Activated T-cell treated with anti-CD3 and anti-CD28 coated beads, Interleukin-2, amount 50 U/mL, for 4 hours (primary cell): ENCODE results near the gene LRP1-AS. TPM values are rescaled to one million over a fixed set of nuclear protein-coding genes. Genes with fewer than 3 reads are reported as not detected.
A peak's percentile ranks its signal among the peaks of the same experiment; 100 is the strongest.
"Not testable (repeated sequence)": the region's sequence is repeated elsewhere in the genome, so short reads cannot be mapped to it uniquely, and the experiment has no call there.

Experiments used
- ATAC-seq, 2 donors: fragments of 200-7000 bp; cut with Tn5 transposase; one replicate each; pipeline ENCODE4 v1.10.0; 2021
- DNase-seq: peaks from one replicate; pipeline ENCODE4 v3.0.0-alpha.2; 2020
- H3K27me3 Mint-ChIP-seq: one replicate; pipeline ENCODE4 v1.8.0; 2021; ENCODE audit warnings: low read depth, mixed read lengths
- H3K36me3 Mint-ChIP-seq: one replicate; pipeline ENCODE4 v1.8.0; 2022; ENCODE audit warnings: mixed read lengths; ENCODE audit not compliant: insufficient read depth
- H3K4me1 Mint-ChIP-seq: one replicate; pipeline ENCODE4 v1.8.0; 2021; ENCODE audit warnings: low read depth, mixed read lengths
- H3K4me3 Mint-ChIP-seq: one replicate; pipeline ENCODE4 v1.8.0; 2021; ENCODE audit warnings: mild to moderate bottlenecking, moderate library complexity, mixed read lengths
- H3K9me3 Mint-ChIP-seq: one replicate; pipeline ENCODE4 v1.8.0; 2021; ENCODE audit warnings: mixed read lengths
- total RNA-seq, 3 donors: library from RNA; stranded (reverse); gene quantifications; one replicate each; pipeline ENCODE4 v1.2.1, GENCODE V29; 2021

Gene LRP1-AS
- total RNA-seq, 3 donors from 2014 or later: not detected

DNA sequence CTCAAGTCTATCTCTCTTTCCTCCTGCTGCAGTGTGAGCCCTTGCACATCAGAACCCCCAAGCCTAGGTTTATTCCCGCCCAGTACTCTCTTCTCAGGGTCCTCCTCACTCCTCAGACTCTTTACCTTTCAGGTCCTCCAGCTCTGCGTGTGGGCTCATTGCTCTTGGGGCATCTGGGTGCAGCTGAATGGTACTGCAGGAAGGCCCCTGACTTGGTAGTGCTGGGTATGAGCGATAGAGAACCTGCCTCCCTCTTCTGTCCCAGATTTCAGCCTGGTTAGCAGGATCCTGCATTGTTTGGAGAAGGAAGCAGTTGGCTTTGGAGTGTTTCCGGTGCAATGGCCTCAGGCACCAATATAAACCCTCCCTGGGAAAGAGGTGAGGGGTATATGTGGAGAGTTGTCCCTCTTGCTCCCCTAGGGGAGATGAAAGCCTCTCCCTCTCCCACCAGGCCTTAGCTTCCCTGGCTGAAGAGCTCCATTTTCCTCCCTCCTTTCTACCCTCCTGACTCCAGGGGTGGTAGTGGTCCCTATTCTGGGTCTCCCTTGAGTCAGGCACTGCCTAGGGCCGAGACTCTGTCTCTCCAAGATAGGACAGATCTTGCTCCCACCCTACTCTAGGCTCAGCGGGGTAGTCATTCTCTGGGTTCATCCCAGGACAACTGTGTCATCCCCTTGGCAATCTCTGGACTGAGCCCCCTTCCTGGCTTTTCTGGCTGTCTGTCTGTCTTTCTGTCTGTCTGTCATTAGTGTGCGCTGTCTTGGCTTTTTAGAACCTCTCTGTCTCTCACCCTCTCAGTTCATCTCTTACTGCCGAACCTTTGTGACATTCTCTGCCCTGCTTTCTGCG is 15.3 kb downstream of the LRP1-AS start:
- Mint-ChIP-seq H3K4me3 (no peak overlapping the region), H3K9me3 (no peaks in the 10 kb centered on the region), H3K4me1 (peaks cover 8% of the 10 kb centered on the region), H3K36me3 (no peaks in the 10 kb centered on the region), H3K27me3 (peaks cover 4% of the 10 kb centered on the region)
- ATAC-seq (no peak), DNase-seq (no peak)

GRCh38 chr12:57130941-57131340 is 16.5 kb downstream of the LRP1-AS start:
- peaks cover 9% of the 10 kb centered on the region for H3K4me1 Mint-ChIP-seq
- H3K36me3 Mint-ChIP-seq: no peaks in the 10 kb centered on the region
- ATAC-seq: no peak
- no peak overlapping the region for H3K4me3 Mint-ChIP-seq
- DNase-seq: no peak
- H3K9me3 Mint-ChIP-seq: no peaks in the 10 kb centered on the region
- H3K27me3 Mint-ChIP-seq: peaks cover 4% of the 10 kb centered on the region

GRCh38 chr12:57129889-57130288 is 17.5 kb downstream of the LRP1-AS start:
- ATAC-seq (no peak), DNase-seq (no peak)
- Mint-ChIP-seq H3K4me3 (peak overlapping the region; percentile 64), H3K36me3 (no peaks in the 10 kb centered on the region), H3K9me3 (no peaks in the 10 kb centered on the region), H3K27me3 (peaks cover 4% of the 10 kb centered on the region), H3K4me1 (peaks cover 9% of the 10 kb centered on the region)

DNA sequence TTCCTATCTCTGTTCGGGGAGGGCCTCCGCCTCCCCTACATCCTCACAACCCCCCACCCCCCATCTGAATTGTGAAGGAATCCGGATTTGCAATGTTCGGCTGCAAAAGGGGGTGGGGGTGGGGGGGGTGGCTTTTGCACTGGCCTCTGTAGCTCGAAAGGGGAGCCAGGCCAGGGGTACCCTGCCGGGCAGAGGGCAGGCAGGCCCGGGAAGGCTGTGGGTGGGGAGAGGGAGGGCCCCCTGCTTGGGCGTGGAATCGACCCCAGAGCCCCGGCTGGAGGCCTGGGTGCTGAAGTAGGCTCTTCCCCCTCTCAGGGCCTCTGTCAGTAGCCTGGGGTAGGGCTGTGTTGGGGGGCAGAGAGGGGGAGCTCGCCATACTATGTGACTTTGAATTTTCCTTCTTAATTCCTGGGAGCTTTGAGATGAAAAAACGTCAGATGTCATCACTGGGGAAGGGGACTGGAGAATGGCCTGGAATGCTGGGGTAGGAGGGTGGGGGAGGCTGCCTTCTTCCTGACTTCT is 18.0 kb downstream of the LRP1-AS start:
- Mint-ChIP-seq H3K36me3 (no peaks in the 10 kb centered on the region), H3K27me3 (peaks cover 4% of the 10 kb centered on the region), H3K4me3 (peak overlapping the region; percentile 64), H3K4me1 (peaks cover 9% of the 10 kb centered on the region), H3K9me3 (no peaks in the 10 kb centered on the region)
- no peak for ATAC-seq
- no peak for DNase-seq

- DNase-seq (no peak), ATAC-seq (peak; percentile 15 to 22)
- Mint-ChIP-seq H3K27me3 (peaks cover 4% of the 10 kb centered on the region), H3K4me1 (peaks cover 12% of the 10 kb centered on the region), H3K9me3 (no peaks in the 10 kb centered on the region), H3K36me3 (no peaks in the 10 kb centered on the region), H3K4me3 (peak overlapping the region; percentile 24)
Measured at GRCh38 chr12:57128519-57129247, 18.7 kb downstream of the LRP1-AS start.

DNA sequence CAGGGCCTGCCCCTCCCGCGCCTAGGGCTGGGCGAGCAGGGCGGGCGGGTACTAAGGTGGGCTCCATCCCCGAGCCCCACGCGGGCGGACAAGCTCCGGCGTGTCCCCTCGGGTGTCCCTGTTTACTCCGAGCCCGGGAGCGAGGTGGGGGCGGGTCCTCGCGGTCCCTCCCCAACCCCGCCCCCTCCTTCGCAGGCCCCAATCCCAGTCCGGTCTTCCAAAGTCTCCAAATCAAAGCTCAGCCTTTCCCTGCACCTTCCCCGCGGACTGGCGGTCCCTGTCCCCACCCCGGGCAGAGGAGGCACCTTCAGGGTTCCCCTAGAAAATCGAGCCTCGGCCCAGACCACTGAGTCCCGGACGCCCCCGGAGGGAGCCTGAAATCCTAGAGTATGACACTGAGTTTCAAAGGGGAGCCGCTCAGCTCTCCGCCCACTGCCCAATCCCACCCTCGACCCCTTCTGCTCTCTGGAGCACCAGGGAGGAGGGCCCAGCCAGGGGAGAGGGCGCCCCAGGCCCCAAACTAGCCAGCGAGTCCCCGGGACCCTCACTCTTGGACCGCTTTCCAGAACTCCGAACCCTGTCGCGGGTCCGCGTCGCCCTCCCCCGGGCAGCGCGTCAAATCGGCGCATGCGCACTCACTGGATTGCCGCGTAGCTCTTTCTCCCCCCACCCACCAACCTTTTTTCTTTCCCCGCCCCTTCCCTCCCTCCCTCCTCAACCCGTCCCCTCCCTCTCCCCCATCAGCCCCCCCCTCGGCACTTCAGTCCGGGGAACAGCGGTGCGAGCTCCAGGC is 19.5 kb downstream of the LRP1-AS start, which contains the start of gene LRP1:
Gene LRP1 (plus strand): TSS at position 758 of the 793 bp plus-strand sequence. CDS start 482 bp downstream, outside the sequence.
- ATAC-seq: peak; percentile 69 to 70
- Mint-ChIP-seq H3K9me3 (no peaks in the 10 kb centered on the region), H3K27me3 (peaks cover 4% of the 10 kb centered on the region)

DNA sequence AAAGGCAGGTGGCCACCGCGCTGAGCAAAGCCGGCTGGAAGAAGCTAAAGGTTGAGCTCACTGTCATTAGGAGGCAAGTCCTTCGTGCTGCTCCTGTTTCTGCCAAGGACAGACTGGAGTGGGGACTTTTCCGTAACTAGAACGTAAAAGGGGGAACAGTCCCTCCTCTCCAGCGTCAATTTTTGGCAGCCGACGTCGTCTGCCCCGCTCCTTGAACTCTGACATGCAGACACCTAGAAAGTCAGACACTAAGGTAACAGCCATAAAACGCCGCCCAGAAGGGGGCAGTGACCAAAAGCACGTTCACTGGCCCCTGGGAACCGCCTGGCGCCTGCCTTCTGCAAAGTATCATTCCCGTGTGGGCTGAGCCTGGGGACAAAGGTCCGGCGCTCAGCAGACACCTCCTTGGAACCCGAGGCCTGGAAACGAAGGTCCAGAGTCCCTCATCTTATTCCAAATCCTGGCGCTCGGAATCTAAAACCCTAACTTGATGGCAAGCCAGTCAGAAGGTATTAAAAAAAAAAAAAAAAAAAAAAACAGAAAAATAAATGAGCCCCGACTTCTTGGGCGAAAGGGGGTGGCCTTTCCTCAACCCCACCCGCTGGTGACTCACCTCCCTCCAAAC is 20.2 kb downstream of the LRP1-AS start:
- no peak for ATAC-seq
- Mint-ChIP-seq H3K4me1 (peaks cover 12% of the 10 kb centered on the region), H3K27me3 (peaks cover 4% of the 10 kb centered on the region), H3K36me3 (no peaks in the 10 kb centered on the region), H3K9me3 (no peaks in the 10 kb centered on the region), H3K4me3 (peak overlapping the region; percentile 85)
- DNase-seq: peak; percentile 71

More for the DNA sequence above, 19.5 kb downstream of the LRP1-AS start, which contains the start of gene LRP1:
- Mint-ChIP-seq H3K4me3 (peak within 1 kb of the TSS; percentile 85), H3K36me3 (no peaks in the 10 kb centered on the region), H3K4me1 (peaks cover 12% of the 10 kb centered on the region)
- peak; percentile 79 for DNase-seq

- ATAC-seq (no peak), DNase-seq (no peak)
- H3K9me3 Mint-ChIP-seq: no peaks in the 10 kb centered on the region
- H3K36me3 Mint-ChIP-seq: no peaks in the 10 kb centered on the region
- peaks cover 12% of the 10 kb centered on the region for H3K4me1 Mint-ChIP-seq
- peaks cover 4% of the 10 kb centered on the region for H3K27me3 Mint-ChIP-seq
- peak overlapping the region; percentile 21 for H3K4me3 Mint-ChIP-seq
Measured at GRCh38 chr12:57126561-57126960, 20.9 kb downstream of the LRP1-AS start.

DNA sequence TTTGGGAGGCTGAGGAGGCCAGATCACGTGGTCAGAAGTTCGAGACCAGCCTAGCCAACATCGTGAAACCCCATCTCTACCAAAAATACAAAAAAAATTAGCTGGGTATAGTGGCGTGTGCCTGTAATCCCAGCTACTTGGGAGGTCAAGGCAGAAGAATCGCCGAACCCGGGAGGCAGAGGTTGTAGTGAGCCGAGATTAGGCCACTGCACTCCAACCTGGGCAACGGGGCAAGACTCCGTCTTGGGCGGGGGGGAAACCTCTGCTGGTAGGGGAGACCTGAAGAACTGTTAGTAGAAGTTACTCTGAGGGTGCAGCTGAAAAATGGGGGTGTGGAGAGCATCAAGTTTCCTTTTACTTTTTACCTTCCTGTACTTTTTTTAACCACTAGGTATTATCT is 21.4 kb downstream of the LRP1-AS start:
- DNase-seq: no peak
- Mint-ChIP-seq H3K4me1 (peaks cover 12% of the 10 kb centered on the region), H3K4me3 (no peak overlapping the region), H3K36me3 (no peaks in the 10 kb centered on the region), H3K9me3 (no peaks in the 10 kb centered on the region), H3K27me3 (peaks cover 4% of the 10 kb centered on the region)
- no peak for ATAC-seq

DNA sequence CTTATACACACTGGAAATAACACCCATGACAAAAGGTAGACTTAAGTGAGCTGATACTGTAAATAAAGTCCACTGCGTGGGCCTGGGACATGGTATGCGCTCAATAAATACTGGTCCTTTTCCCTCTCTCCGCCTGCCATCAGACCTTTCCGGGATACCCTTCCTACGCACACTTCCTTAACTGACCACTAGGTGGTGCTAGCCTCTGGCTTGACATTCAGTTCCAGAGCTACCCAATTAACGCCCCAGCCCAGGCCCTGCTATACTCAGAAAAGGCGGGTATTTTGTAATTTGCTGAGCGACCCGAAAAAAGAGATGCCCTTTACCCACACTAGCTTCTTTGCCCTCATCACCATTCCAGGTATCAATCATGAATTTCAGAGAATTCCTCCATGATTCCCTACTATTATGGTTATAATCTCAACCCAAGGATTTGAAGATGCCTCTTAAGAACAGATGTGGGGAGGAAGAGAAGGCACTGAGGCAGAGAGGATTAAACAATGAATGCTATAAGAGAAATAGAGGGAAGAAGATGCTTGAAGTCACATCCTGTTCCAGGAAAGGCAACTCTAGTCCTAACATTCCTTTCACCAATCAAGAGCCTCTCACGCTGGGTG is 23.1 kb downstream of the LRP1-AS start:
- peak; percentile 75 for DNase-seq
- Mint-ChIP-seq H3K27me3 (no peaks in the 10 kb centered on the region), H3K36me3 (no peaks in the 10 kb centered on the region), H3K9me3 (no peaks in the 10 kb centered on the region), H3K4me1 (peaks cover 7% of the 10 kb centered on the region), H3K4me3 (no peak overlapping the region)
- ATAC-seq: peak; percentile 63 to 71

DNA sequence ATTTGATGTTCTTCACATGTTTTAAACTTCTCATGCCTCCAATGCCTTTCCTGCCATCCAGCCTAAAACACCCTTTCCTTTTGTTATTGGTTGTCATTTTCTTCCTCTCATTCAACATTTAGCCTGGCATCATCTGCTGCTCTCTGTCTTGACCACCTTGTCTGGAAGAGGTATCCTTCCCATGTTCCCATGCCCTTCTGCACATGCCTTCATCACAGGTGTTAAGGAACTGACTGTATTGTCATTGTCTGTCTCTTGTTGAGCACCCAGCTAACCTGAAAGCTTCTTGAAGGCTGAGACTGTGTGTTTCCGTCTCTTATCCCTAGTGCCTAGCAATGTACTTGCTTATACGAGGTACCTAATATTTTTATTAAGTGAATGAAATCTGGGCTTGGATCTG is 23.6 kb downstream of the LRP1-AS start:
- no peak for DNase-seq
- H3K4me1 Mint-ChIP-seq: peaks cover 8% of the 10 kb centered on the region
- no peak for ATAC-seq
- H3K27me3 Mint-ChIP-seq: no peaks in the 10 kb centered on the region
- H3K4me3 Mint-ChIP-seq: no peak overlapping the region
- no peaks in the 10 kb centered on the region for H3K9me3 Mint-ChIP-seq
- H3K36me3 Mint-ChIP-seq: no peaks in the 10 kb centered on the region

- not testable (repeated sequence) for H3K4me3 Mint-ChIP-seq, H3K27me3 Mint-ChIP-seq, ATAC-seq
Measured at GRCh38 chr12:57120718-57121117, 26.7 kb downstream of the LRP1-AS start.

DNA sequence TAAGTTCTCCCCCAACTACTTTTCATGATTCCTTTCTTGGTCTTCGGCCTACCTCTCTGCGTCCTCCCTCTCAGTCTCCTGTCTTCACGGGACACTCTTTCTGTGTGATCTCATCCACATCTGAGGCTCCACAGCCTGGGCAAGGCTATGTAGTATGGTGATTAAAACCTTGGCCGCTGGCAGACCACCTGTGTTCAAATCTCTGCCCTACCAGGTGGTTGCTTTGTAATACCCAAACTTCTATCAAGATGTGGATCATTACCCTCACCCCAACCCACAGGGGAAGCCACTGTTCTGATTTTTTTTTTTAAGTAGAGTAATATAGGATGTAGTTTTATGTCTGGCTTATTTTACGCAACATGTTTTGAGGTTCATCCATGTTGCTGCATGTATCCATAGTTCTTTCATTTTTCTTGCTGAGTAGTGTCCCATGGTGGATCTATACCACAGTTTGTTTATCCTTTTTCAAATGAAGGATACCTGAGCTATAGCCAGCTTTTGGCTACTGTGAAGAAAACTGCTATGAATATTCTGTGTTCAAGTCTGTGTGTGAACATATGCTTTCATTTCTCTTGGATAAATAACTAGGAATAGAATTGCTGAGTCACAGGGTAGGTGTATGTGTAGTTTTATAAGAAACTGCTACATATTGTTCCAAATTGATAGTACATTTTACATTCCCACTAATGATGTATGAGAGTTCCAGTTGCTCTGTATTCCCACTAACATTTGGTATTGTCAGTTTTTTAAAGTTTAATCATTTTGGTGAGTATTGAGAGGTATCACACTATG is 27.9 kb downstream of the LRP1-AS start:
- Mint-ChIP-seq H3K36me3 (no peaks in the 10 kb centered on the region), H3K27me3 (no peaks in the 10 kb centered on the region), H3K9me3 (no peaks in the 10 kb centered on the region), H3K4me1 (peaks cover 4% of the 10 kb centered on the region), H3K4me3 (no peak overlapping the region)
- DNase-seq (no peak), ATAC-seq (no peak)

More at GRCh38 chr12:57120718-57121117, 26.7 kb downstream of the LRP1-AS start:
- not testable (repeated sequence) for DNase-seq, H3K4me1 Mint-ChIP-seq, H3K9me3 Mint-ChIP-seq, H3K36me3 Mint-ChIP-seq
